AG09319 (cell line): ENCODE data around the gene DPH3.

Source experiments
- DNase-seq: peaks from one replicate; pipeline ENCODE4 v3.0.0-alpha.2; 2010; ENCODE audit warnings: low read depth; ENCODE audit errors: extremely low read depth
- TF ChIP-seq, protein P1 (sequence below): IDR thresholded peaks from 2 replicates; pipeline ENCODE4 v1.5.1; 2011; ENCODE audit warnings: low read depth, mild to moderate bottlenecking, inconsistent platforms, low read length, moderate library complexity

DPH3 gene

DNA sequence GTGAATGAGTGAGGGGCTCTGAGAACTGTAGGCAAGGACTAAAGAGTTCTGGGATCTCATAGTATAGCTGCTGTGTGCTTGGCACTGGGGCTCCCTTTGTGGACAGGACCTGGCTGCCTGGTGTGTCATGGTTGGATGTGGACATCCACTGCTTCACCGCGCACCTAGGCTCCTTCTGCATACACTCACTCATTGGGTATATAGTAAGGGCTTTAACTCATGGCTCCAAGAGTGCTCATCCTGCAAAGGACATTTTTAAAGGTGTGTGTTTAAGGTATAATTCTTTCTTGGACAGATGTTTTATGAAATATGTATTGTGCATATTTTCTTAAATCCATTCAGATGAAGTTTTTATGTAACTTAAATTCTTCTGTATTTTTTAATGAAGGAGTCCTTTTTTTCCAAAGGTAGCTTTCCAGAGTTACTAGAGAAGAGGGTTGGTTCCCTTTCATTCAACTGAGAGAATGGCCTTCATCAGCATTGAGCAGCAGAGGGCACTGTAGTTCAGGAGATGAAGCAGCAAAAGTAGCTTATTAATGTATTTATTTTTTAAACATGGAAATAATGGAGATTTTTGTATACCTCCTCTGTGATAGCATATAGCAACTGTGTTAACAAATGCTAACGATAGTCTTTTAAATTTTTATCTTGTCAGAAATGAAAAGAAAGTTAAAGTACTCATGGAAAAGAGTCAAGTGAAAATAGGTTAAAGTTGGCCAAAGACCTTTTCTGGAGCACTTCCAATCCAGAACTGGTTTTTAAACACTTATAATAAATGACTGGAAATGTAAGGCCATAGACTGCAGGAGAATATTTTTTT is 25.5 kb upstream of the DPH3 start:
- DNase-seq = peak; percentile 27
- TF ChIP-seq, protein P1, sequence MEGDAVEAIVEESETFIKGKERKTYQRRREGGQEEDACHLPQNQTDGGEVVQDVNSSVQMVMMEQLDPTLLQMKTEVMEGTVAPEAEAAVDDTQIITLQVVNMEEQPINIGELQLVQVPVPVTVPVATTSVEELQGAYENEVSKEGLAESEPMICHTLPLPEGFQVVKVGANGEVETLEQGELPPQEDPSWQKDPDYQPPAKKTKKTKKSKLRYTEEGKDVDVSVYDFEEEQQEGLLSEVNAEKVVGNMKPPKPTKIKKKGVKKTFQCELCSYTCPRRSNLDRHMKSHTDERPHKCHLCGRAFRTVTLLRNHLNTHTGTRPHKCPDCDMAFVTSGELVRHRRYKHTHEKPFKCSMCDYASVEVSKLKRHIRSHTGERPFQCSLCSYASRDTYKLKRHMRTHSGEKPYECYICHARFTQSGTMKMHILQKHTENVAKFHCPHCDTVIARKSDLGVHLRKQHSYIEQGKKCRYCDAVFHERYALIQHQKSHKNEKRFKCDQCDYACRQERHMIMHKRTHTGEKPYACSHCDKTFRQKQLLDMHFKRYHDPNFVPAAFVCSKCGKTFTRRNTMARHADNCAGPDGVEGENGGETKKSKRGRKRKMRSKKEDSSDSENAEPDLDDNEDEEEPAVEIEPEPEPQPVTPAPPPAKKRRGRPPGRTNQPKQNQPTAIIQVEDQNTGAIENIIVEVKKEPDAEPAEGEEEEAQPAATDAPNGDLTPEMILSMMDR = peak; percentile 88

DNA sequence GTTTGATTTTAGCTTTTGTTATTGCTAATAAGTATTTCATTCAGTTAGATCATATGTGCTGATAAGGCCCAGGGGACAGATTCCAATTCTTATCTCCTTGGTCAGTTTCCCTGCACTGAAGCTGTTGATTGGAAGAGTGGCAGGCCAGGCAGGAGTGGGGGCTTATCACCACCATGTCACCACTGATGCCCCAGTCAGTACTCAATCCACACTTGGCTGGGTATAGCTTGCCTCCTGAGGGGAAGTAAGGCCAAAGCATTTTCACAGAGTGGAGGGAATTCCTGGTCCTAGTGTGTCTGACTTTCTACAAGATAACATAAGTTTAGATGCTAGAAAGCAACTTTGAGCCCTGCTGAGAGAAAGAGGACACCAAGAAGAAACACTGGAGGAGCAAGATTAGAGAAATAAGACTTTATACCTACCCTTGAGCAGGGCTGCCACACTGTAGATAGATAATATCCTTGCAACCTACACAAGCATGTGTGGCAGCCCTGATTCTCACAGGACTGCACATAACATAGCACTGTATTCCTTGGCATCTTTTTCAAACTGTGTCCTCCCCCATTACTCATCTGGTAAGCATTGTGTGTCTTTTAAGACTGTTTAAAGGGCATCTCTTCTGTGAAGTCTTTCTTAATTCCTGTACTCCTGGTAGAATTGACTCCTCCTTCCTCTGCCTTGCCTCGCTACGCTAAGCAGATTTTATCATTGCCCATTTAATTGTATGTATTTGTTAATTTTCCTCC is 24.6 kb upstream of the DPH3 start:
- DNase-seq = no peak
- TF ChIP-seq, protein P1 = no peak

DNA sequence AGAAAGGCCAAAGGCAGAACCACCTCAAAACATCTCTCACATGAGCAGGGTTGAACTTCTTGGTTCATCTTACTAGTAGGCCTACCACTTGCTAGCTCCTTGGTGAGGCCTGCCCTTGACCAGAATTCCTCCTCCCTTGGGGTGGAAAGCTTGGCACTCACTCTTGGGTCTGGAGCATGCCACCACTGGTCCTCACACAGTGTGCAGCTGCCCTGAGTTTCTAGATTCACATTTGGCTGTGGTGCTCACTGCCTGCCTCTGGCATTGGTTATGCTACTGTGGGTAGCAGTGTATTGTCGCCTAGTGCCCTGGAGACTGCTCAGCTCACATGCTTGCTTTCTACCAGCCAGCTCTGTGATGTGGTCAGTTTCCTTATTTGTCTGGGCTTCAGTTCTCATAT is 23.9 kb upstream of the DPH3 start:
- TF ChIP-seq, protein P1 = no peak
- DNase-seq = no peak

DNA sequence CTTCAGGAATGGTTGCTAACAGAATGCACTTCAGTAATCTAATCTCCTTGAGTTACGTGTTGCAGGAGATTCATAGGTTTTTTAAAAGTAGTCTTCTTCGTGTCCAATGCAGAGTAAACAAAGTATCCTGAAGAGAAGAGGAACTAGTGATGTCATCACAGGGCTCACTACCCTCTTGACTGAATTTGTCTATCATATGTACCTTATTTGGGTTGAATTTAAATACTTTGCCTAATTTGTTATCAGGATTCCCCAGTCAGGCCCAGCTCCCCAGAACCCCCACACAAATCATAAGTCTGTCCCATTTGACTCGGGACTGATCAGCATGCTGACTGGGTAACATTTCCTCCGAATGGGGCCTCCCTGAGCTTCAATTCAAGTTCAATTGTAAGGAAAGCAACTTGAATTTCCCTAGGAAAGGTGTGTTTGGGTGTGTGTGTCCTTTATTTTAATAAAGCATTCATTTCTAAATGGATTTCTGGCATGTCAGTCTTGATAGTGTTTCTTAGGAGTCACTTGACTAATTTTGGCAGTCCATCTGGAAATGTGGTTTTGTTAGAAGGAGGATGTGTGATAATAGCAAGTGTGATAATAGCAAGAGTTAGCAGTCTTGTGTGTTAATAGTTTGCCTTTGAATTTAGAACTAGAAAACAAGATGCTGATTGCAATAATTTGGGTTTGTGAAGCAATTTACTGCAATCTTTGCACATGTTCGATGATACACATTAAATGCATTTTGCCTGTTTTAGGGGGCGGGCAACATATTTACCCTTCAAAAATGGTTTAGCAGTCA is 22.2 kb upstream of the DPH3 start:
- TF ChIP-seq, protein P1 = no peak
- no peak for DNase-seq

DNA sequence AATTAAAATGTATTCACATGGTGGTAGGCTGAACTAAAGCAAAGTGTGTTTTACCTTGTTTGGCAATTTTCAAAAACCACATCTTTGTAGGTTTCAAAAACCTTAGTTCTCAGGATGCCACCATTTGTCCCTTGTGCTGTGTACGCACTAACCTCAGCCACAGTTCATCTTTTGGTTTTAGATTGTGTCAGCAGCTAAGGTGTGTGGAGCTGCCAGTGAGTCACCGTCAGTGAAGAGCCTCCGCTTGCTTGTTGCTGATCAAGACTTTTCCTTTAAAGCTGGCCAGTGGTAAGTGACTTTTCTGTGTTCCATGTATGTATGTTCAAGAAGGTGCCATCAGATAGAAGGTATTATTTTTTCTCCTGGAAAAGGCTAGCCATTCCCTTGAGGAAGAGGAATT is 21.4 kb upstream of the DPH3 start:
- no peak for DNase-seq

DNA sequence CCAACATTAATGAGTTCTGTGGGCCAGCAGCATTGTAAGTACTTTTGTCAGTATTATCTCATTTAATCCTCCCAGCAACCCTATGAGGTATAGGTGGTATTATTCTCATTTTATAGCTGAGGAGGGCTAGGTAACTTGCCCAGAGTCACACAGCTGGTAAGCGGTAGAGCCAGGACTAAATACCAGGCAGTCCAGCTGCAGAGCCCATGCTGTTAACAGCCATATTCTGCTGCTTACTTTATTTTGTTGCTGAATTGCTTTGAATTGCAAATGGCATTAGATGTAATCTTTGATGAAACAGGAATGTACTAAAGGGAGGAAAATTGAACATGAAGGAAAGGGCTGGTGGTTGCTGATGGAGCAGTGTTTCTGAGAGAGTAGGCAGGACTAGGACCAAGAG is 19.9 kb upstream of the DPH3 start:
- TF ChIP-seq, protein P1 = no peak

More for the DNA sequence above, 21.4 kb upstream of the DPH3 start:
- TF ChIP-seq, protein P1 = no peak

More for the DNA sequence above, 19.9 kb upstream of the DPH3 start:
- no peak for DNase-seq
